HG03196 (cell line): ENCODE results near the gene ENTPD8.
"Not testable (repeated sequence)": the region's sequence is repeated elsewhere in the genome, so short reads cannot be mapped to it uniquely, and the experiment has no call there.

Experiments used
- ATAC-seq: cut with Tn5 transposase; IDR thresholded peaks from one replicate; pipeline ENCODE4 v1.9.1; 2021; ENCODE audit not compliant: unreplicated experiment

ENTPD8 gene

DNA sequence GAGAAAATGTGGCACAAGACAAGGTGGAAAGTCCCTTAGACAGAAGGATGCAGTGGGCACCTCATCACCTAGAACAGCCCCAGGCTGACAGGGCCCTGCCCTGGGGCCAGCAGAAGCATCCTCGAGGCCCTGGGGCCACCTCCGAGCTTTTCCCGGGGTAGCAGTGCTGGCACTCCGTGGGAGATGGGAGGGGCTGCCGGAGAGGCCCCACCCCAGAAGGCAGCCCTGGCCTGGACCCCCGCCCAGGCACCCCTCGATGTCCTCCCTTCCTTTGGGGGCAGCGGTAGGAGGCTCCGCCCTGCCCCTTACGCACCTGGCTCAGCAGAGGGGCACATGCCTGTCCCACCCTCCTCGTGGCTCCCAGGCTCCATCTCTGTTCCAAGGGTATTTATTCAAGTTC lies 35.7 kb upstream of the ENTPD8 start:
- no peak for ATAC-seq

DNA sequence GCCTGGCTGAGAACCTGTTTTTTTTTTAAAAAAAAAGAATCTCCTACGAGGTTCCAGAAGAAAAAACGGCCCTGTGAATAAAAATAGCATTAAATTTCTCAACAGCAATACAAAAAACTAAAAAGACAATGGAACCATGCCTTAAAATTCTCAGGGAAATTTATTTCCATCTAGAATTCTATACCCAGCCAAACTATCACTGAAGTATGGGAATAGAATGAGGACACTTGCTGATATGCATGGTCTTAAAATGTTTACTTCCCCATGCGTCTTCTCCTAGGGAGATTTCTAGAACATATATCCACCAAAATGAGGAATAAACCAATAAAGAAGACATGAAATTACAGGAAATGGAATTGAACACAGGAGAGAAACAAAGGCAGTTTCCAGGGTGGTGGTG lies 34.5 kb upstream of the ENTPD8 start:
- ATAC-seq, result no peak

DNA sequence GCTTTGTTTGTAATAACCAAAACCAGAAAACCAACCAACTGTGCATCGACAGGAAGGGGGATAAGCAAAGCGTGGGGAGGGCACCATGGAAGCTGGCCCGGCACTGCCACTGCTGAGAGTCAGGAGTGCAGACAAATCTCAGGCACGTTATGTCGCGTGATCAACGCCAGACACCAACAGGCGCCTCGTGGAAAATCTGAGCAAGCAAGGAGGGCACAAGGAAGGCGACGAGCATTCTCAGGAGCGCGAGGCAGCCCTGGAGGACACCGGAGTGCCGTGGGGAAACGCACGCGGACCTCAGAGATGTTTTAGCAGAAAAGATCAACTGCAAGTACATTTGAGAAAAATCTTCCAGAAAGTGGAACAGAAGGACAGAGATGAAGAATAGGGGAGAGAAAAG lies 33.1 kb upstream of the ENTPD8 start:
- no peak for ATAC-seq

DNA sequence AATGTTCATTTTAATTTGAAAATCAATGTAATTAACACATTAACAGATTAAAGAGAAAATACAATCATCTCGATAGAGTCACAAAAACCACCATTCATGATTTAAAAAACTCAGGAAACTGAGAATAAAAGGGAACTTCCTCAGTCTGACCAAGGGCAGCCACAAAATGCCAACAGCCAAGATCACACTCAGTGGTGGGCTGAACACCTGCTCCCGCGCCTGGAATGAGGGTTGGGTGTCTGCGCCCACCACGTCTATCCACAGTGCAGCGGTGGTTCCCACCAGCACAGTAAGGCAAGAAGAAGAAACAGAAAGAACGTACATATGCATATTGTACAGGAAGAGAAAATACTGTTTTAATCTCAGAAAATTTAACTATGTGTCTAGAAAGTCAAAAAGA lies 29.6 kb upstream of the ENTPD8 start:
- no peak for ATAC-seq

DNA sequence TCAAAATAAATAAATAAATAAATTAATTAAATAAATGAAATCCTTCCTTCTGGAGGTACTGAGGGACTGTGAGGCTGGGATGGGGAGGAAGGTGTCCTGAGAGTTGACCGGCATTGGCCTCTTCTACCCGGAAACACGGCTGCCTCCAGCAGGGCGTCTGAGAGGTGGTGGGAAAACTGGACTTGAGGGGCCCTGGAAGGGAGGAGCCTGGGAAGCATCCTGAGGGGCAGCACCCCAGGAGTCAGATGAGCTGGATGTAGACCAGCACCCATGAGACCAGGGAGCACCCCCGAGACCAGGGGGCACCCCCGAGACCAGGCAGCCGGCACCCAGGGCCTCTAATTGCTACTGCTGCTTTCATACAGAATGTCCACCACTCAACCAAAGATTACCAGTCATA lies 26.7 kb upstream of the ENTPD8 start:
- ATAC-seq, result no peak

DNA sequence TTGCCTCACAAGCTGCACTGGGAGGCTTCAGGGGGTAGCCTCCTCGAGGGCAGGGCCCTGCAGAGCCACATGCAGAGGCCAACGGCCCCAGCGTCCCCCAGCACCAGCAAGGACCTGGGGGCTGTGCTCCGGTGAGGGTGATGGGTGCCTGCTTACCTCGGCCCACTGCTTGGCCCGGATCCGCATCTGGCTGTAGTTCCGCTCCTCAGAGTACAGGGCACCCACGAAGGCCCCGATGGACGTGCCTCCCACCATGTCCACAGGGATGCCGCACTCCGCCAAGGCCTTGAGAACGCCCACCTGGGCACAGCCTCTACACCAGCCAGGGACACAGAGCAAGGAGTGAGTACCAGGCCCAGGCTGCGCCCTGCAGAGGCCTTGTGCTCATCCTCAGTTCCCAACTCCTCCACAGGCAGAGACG lies 26.0 kb upstream of the ENTPD8 start:
- no peak for ATAC-seq

DNA sequence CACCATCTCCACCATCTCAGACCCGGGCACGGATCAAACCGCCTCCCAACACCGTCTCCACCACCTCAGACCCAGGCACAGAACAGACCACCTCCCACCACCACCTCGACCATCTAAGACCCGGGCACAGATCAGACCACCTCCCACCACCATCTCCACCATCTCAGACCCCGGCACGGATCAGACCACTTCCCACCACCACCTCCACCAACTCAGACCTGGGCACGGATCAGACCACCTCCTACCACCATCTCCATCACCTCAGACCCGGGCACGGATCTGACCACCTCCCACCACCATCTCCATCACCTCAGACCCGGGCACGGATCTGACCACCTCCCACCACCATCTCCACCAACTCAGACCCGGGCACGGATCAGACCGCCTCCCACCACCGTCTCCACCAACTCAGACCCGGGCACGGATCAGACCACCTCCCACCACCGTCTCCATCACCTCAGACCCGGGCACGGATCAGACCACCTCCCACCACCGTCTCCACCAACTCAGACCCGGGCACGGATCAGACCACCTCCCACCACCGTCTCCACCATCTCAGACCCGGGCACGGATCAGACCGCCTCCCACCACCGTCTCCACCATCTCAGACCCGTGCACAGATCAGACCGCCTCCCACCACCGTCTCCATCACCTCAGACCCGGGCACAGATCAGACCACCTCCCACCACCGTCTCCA lies 25.4 kb upstream of the ENTPD8 start:
- not testable (repeated sequence) for ATAC-seq

DNA sequence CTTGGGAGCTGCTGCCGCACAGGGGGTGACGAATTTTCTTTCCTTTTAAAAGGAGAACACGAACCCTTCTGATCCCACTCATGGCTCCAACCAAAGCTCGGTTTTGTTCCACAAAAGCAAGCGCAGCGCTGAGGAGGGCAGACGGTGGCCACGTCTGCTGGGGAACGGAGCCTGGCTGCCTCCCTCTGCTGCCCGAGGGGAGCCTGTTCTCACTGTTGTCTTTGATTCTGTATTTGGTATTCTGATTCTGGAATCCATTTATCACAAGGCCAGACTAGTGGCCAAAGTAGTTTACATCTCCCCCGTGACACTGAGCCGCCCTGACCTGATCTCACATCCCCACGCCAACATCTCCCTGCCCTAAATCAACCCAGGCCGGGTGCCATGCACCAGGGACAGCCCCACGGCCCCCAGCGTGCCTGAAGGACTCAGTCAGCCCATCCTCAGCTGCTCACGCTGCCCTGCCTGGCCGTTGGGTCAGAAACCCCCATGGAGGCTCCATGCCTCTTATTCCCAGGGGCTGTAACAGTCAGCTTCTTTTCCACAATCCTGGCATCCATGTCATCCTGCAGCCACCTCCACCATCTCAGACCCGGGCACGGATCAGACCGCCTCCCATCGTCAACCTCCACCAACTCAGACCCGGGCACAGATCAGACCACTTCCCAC lies 24.7 kb upstream of the ENTPD8 start:
- no peak for ATAC-seq

DNA sequence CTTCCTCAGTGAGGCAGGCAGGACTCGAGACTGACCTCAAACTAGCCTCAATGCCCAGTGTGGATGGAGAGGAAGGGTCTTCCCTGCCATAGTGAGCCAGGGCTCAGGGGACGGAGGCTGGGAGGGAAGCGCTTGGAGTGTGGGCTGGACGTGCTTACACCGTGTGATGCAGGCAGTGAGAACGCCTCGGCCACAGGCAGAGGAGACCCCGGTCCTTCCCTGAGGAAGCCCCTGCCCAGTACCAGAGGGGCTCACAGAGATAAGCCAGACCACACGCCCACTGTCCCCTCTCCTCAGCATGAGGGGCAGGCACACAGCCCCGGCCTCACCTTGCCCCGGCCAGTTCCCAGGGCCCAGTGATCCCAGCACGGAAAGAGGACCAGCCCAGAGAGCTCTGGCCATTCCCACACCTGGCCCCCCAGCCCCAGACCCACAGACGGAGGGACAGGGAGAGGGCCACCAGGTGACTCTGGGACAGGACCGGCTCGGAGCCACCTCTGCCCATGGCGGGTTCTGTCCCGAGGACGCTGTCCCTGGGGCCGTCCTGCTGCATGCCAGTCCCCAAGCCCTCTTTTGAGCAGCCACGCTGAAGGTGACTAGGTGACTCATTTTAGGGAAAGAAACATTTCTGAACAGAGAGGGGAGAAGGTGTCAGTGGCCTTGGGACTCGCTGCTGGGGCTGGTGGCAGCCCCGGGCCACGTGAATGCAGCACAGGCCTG lies 24.0 kb upstream of the ENTPD8 start:
- ATAC-seq, result no peak

DNA sequence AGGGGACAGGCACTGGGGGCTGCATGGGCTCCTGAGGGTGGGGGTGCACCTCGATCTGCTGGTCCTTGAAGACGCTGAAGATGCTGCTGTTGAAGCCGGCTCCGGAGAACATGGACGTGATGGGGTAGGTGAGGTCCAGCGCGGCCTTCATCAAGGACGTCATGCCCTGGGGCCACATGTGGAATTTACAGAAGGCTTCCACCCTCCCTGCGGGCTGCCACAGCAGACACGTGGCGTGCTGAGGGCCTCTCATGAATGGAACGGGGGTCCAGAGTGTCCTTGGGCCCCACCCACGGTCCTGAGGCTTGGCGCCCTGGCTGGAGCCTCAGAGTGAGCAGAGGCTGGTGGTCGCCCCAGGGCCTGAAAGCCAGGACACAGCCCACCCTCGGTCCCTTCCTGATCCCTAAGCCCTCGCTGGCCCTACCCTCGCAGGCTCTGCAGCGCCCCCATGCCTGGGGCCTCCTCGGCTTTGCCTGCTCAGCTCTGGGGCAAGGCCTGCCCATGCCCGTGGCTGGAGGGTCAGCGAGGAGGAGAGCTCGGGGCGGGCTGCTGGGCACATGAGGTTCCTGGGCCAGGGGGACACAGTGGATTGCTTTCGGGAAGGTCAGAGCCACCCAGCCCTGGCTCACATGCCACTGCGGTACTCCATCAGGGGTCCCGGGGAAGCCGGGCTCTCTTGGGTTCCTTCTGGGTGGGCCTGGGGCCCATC lies 23.3 kb upstream of the ENTPD8 start:
- ATAC-seq, result no peak

DNA sequence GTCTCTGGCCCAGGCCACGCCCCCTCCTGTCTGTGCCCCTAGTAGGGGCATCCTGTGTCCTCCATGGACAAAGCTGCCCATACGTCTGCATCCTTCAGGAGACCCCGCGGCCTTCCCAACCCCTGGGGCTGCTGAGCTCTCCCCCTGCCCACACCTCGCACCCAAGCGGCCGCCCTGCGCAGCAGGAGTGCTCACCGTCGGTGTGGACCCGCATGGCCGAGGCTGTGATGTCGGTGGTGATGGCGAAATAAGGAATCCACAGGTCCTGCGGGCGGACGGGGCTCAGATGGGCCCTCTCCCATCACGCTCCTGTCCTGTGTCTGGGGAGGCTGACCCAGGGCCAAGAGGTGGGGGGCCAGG lies 22.8 kb upstream of the ENTPD8 start:
- no peak for ATAC-seq

DNA sequence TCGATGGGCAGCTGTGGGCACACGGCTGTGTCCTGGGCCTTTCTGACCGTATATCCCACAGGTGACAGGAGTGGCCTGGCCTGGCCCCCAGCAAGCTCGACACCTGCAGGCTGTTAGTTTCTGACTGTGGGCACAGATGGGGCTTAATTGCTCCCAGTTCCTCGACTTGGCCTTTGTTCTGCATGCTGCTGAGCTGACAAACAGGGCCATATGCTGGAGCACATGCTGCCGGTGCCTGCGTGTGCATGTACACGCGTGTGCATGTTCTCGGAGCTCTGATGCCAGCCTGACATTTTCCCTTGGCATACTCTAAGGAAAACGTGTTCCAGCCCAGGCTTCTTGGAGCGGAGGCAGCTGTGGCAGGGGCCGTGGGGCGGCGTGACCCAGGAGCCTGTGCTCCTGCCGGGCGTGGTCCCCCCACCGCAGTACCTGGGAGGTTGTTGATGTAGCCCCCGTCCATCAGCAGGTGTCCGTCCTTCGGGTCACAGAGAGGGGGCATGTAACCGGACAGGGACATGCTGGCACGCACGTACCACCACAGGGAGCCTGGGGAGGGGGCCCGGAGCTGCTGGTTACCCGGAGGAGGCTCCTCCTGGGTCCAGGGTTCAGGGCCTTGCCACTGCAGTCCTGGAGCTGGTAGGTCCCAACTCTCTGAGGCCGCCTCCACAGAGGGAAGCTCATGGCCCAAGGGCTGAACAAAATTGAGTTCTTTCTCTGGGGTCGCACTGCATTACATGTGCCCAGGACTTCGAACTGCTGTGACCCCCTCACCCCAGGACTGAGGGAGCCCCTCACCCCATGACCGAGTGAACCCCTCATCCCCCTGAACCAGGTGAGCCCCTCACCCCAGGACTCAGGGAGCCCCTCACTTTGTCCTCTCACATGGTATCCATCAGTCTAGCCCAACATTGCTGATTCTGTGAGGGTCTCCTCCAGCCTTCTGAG lies 22.1 kb upstream of the ENTPD8 start:
- ATAC-seq, result no peak

DNA sequence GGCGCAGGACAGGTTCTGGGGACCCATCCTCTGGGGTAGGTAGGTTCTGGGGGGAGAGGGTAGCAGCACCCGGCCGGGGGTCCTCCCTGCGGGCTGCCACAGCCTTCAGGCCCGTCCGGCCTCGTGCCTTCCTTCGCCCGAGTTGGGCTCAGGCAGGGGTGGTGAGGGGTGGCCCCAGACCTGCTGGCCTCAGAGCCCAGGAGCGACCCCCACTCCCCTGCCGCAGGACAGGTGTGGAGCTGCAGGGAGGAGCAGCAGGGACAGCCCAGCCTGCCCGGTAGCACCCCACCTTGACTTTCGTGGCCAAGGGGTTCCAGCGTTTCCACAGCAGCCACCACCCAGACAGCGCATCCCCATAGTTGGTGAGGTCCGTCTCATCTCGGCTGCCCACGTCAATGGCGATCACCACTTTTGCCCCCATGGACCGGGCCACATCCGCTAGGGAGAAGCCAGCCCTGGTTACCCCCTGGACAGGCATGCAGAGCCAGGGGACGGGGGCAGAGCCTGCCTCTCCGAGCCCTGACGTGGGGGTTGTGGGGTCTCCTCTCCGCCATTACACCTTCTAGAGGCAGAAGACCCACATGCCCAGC lies 21.3 kb upstream of the ENTPD8 start:
- ATAC-seq, result no peak

DNA sequence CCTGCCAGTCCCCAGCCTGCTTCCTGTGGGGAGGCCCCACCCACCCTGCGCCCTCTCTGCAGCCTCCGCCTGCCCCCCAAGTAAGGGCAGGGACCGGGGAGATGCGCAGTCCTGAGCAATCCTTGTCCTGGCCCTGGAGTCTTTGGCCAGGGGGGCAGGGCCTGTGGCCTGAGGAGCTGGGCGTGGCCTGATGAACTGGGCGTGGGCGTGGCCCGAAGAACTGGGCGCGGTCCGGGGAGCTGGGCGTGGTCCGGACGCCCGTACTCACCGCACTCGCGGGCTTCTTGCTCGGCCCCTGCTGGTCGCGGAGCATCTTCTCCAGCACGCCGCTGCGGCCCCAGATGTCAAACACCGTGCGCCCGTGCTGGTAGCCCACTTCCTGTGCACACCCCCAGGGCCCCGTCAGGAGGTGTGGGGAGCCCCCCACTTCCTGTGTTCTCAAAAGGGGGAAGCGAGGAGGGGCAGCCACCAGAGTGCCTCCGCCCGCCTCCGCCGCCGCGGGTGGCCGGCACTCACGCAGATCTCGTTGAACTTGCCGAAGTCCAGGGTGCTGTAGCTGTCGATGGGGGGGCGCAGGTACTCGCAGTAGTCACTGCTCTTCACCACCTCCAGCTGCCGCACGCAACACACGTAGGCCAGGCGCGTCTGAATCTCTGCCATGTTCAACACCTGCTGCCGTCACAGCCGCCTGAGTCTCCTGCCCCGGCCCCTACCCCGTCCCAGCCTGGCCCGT lies 20.7 kb upstream of the ENTPD8 start:
- peak; percentile 40 for ATAC-seq

DNA sequence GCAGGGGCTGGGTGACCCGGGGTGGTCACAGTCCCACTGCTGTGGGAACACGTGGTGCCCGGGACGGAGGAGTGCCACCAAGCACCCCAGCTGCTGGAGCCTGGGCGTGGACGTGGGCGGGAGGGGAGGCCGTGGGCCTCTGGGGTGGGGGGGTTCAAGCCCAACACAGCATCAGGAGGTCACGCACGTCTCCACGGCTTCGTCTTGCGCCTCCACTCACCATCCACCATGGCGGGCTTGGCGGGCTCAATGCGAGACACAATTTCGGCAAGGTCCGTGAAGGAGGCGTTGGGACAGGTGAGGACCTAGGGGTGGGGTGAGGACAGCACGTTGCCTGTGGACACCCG lies 20.1 kb upstream of the ENTPD8 start:
- no peak for ATAC-seq

DNA sequence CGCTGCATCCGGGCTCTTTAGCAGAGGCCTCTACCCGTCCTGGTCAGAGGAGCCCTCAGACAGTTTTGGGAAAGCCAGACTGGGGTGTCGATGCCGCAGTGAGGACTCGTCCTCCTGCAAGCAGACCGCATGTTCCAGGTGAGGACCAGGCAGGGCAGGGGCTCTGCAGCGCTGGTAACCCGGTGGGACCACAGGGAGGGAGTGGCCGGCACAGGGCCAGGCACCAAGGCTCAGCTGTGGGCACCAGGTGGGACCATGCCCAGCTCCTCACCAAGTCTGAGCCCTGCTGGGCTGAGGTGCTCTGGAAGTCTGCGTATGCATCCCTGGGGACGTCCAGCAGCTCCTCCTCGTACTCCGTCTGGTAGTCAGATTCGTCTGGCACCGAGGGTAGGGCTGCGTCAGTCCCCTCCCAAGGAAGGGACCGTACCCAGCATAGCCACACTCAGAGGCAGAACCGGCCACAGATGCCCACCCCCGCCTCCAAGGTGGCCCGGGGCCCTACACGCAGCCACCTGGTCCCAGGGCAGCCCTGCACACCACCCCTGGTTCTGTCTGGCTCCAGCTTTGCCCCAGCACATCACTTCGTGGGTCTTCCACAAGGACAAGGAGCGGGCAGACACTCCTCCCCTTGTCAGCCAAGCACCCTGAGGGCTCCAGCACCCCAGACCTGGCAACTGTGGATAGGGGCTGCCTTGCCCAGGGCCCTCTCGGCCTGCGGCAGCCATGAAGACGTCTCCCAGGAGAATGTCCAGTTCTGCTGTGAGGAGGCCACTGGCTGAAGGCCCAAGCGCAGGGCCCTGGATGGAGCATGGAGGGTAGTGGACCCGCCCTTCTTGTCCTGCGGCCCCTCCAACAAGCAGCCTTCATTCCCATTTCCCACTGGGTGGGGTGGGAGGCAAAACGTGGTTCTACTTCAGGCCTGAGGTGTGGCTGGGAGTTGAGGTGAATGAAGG lies 19.5 kb upstream of the ENTPD8 start:
- no peak for ATAC-seq

DNA sequence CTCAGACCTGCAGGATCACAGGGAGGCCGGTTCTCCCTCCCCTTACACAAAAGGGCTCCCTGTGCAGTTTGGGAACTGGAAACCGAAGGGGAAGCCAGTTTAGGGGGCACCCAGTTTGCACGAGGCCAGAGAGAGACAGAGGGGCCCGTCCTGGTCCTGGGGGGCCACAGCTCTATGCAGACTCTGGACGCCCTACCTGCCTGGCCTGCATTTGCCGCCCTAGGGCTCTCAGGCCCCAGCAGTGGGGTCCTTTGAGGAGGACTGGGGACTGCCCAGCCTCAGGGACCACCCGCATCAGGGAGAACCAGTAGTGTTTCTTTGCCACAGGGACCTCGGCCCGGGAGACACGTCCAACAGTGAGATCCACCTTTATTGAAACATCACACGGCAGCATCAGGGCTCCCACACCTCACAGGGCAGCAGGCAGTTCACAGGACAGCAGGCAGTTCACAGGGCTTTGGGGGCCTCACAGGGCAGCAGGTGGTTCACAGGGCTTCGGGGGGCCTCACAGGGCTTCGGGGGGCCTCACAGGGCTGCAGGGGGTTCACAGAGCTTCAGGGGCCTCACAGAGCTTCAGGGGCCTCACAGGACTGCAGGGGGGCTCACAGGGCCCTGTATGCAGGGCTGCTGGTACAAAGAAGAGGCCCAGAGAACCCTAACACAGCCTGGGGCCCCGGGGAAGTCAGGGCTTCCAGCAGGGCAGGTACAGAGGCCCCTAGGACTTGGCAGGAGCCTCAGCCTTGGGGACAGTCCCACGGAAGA lies 18.6 kb upstream of the ENTPD8 start:
- no peak for ATAC-seq

DNA sequence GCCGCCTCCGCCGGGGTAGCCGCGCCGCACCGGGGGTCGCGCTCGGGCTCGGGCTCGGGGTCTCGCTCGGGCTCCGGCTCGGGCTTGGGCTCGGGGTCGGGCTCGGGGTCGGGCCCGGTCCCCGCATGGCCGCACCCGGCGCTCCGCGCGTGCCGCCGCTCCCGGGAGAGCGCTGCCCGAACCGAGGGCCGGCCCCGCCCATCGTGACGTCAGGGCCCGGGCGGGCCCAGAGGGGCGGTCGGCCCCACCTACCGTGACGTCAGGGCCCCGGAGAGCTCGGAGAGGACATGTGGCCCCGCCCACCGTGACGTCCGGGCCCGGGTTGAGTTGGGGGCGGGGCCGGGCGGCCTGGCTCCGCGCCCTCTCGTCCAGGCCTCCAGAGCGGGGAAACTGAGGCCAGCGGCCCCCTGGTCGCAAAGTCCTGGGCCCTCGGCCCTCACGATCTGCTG lies 18.0 kb upstream of the ENTPD8 start, which contains the start of gene NSMF:
TSS of gene NSMF (minus strand) at position 183 of the 449 bp plus-strand sequence. CDS start 232 bp downstream, outside the sequence.
- ATAC-seq, result peak; percentile 57
